GM18868 (cell line): Measurements from ENCODE around the gene KRTAP10-6.
"Not testable (repeated sequence)": the region's sequence is repeated elsewhere in the genome, so short reads cannot be mapped to it uniquely, and the experiment has no call there.

ENCODE experiments used
- ATAC-seq: cut with Tn5 transposase; IDR thresholded peaks from one replicate; pipeline ENCODE4 v1.9.1; 2021; ENCODE audit warnings: mild to moderate bottlenecking, moderate library complexity; ENCODE audit not compliant: unreplicated experiment

Gene KRTAP10-6

GRCh38 chr21:44564099-44564498 lies 28.2 kb downstream of the KRTAP10-6 start:
- no peak for ATAC-seq

GRCh38 chr21:44558695-44559094 lies 33.6 kb downstream of the KRTAP10-6 start, which contains the start of gene KRTAP10-3:
KRTAP10-3 (minus strand) TSS chr21:44558795; CDS start chr21:44558715, 80 bp downstream.
- no peak for ATAC-seq

- ATAC-seq, result not testable (repeated sequence)
These were observed 34.0 kb downstream of the KRTAP10-6 start for GRCh38 chr21:44558329-44558675.

GRCh38 chr21:44557491-44558328 lies 34.6 kb downstream of the KRTAP10-6 start:
- ATAC-seq, result no peak

- no peak for ATAC-seq
These were observed 35.4 kb downstream of the KRTAP10-6 start for GRCh38 chr21:44556879-44557278.

GRCh38 chr21:44555200-44555875 lies 37.0 kb downstream of the KRTAP10-6 start:
- ATAC-seq, result no peak

GRCh38 chr21:44552681-44553080 lies 39.6 kb downstream of the KRTAP10-6 start:
- no peak for ATAC-seq

GRCh38 chr21:44552136-44552535 lies 40.2 kb downstream of the KRTAP10-6 start:
- ATAC-seq, result no peak

- no peak for ATAC-seq
These were observed 40.9 kb downstream of the KRTAP10-6 start, which contains the start of gene KRTAP10-2 for GRCh38 chr21:44551340-44551961. KRTAP10-2 (minus strand) TSS chr21:44551505; CDS start chr21:44551458, 47 bp downstream.

GRCh38 chr21:44550807-44551206 lies 41.5 kb downstream of the KRTAP10-6 start:
- ATAC-seq, result no peak

GRCh38 chr21:44550285-44550684 lies 42.0 kb downstream of the KRTAP10-6 start:
- not testable (repeated sequence) for ATAC-seq

GRCh38 chr21:44549525-44550211 lies 42.6 kb downstream of the KRTAP10-6 start:
- no peak for ATAC-seq

GRCh38 chr21:44548922-44549321 lies 43.4 kb downstream of the KRTAP10-6 start:
- ATAC-seq, result no peak

GRCh38 chr21:44548381-44548780 lies 43.9 kb downstream of the KRTAP10-6 start:
- ATAC-seq, result no peak

- ATAC-seq, result no peak
These were observed 44.5 kb downstream of the KRTAP10-6 start for GRCh38 chr21:44547656-44548331.

- ATAC-seq, result no peak
These were observed 47.7 kb downstream of the KRTAP10-6 start for GRCh38 chr21:44544566-44544965.

- no peak for ATAC-seq
These were observed 49.6 kb downstream of the KRTAP10-6 start for GRCh38 chr21:44542716-44543115.
